ENCODE results near the gene VPS13D. TPM values are rescaled to one million over a fixed set of nuclear protein-coding genes. Genes with fewer than 3 reads are reported as not detected.

The VPS13D gene
- total RNA-seq, 1 experiment from 2014 or later = 31.6 TPM

GRCh38 chr1:12397462-12398450 is 167.9 kb downstream of the VPS13D start:
- H3K4me1 ChIP-seq (ENCODE audit: control insufficient read depth in 1 of 2, insufficient read depth in 2 of 2, low read length in 2 of 2) = no peaks in the 10 kb centered on the region
- CTCF ChIA-PET = no interaction called here

More at GRCh38 chr1:12397462-12398450, 167.9 kb downstream of the VPS13D start:
- Histone ChIP-seq H3K36me3 (ENCODE audit: control insufficient read depth in 1 of 2, insufficient read depth in 2 of 2, low read length in 2 of 2) (no peaks in the 10 kb centered on the region; a peak in 1 of 4 replicates), H3K27me3 (ENCODE audit: insufficient read depth, low read length) (no peaks in the 10 kb centered on the region), H3K4me2 (ENCODE audit: low read length) (no peak overlapping the region), H3K9me2 (ENCODE audit: insufficient read depth) (no peaks in the 10 kb centered on the region), H2AFZ (ENCODE audit: low read depth, low read length, poor library complexity, severe bottlenecking) (no peak overlapping the region), H3K27ac (ENCODE audit: low read depth, low read length) (no peak overlapping the region), H3K79me2 (ENCODE audit: insufficient read depth, low read length) (no peaks in the 10 kb centered on the region), H4K20me1 (ENCODE audit: insufficient read depth) (no peaks in the 10 kb centered on the region), H3K4me3 (replicated peaks in 1 of 2; ENCODE audit: low read depth in 1 of 2, low read length in 2 of 2) (no peak overlapping the region), H3K9ac (ENCODE audit: low read length) (no peak overlapping the region), H3K9me3 (ENCODE audit: control insufficient read depth in 1 of 2, insufficient read depth in 1 of 2, low read depth in 1 of 2, low read length in 2 of 2) (no peaks in the 10 kb centered on the region)
- RAD21 ChIA-PET (ENCODE audit: low non-redundant PET in 1 of 2, low total read pairs in 2 of 2, uncharacterized antibody in 2 of 2, unreplicated experiment in 2 of 2) = no interaction called here
- TF ChIP-seq MAX (IDR thresholded peaks at IDR 0.05) (no peak), CTCF (IDR thresholded peaks at IDR 0.05 in 2 of 3, conservative IDR thresholded peaks at IDR 0.05 in 1 of 3; ENCODE audit: borderline replicate concordance in 1 of 3, insufficient read depth in 1 of 3, low read depth in 2 of 3, low read length in 2 of 3) (no peak), ZBTB33 (IDR thresholded peaks at IDR 0.05; ENCODE audit: extremely low read depth, insufficient replicate concordance, low read length) (no peak), RAD21 (IDR thresholded peaks at IDR 0.05; ENCODE audit: low read depth) (no peak), SIN3A (IDR thresholded peaks at IDR 0.05; ENCODE audit: low read depth) (no peak), CEBPB (IDR thresholded peaks at IDR 0.05; ENCODE audit: low read depth) (no peak), FOSL1 (IDR thresholded peaks at IDR 0.05; ENCODE audit: low read depth) (no peak), CBX3 (IDR thresholded peaks at IDR 0.05; ENCODE audit: low read depth) (no peak), POLR2A (IDR thresholded peaks at IDR 0.05; ENCODE audit: borderline replicate concordance, extremely low read depth, insufficient read depth, insufficient read length) (no peak), SP1 (IDR thresholded peaks at IDR 0.05; ENCODE audit: low read depth) (no peak), EZH2phosphoT487 (IDR thresholded peaks at IDR 0.05; ENCODE audit: borderline replicate concordance) (no peak), SRF (IDR thresholded peaks at IDR 0.05; ENCODE audit: low read depth) (no peak), EZH2 (IDR thresholded peaks at IDR 0.05) (no peak), JUND (IDR thresholded peaks at IDR 0.05) (no peak), ZFX (IDR thresholded peaks at IDR 0.05) (no peak), TCF7L2 (IDR thresholded peaks at IDR 0.05; ENCODE audit: borderline replicate concordance, extremely low read depth, insufficient read depth, insufficient read length) (no peak), POLR2AphosphoS5 (IDR thresholded peaks at IDR 0.05; ENCODE audit: low read depth, low read length) (no peak), ZNF274 (IDR thresholded peaks at IDR 0.05; ENCODE audit: low read depth, low read length) (no peak)
- TF ChIP-seq, protein P1, sequence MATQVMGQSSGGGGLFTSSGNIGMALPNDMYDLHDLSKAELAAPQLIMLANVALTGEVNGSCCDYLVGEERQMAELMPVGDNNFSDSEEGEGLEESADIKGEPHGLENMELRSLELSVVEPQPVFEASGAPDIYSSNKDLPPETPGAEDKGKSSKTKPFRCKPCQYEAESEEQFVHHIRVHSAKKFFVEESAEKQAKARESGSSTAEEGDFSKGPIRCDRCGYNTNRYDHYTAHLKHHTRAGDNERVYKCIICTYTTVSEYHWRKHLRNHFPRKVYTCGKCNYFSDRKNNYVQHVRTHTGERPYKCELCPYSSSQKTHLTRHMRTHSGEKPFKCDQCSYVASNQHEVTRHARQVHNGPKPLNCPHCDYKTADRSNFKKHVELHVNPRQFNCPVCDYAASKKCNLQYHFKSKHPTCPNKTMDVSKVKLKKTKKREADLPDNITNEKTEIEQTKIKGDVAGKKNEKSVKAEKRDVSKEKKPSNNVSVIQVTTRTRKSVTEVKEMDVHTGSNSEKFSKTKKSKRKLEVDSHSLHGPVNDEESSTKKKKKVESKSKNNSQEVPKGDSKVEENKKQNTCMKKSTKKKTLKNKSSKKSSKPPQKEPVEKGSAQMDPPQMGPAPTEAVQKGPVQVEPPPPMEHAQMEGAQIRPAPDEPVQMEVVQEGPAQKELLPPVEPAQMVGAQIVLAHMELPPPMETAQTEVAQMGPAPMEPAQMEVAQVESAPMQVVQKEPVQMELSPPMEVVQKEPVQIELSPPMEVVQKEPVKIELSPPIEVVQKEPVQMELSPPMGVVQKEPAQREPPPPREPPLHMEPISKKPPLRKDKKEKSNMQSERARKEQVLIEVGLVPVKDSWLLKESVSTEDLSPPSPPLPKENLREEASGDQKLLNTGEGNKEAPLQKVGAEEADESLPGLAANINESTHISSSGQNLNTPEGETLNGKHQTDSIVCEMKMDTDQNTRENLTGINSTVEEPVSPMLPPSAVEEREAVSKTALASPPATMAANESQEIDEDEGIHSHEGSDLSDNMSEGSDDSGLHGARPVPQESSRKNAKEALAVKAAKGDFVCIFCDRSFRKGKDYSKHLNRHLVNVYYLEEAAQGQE (IDR thresholded peaks at IDR 0.05; ENCODE audit: low read depth) = no peak
- TF ChIP-seq, protein P2, sequence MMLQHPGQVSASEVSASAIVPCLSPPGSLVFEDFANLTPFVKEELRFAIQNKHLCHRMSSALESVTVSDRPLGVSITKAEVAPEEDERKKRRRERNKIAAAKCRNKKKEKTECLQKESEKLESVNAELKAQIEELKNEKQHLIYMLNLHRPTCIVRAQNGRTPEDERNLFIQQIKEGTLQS (IDR thresholded peaks at IDR 0.05) = no peak
- DNase-seq (ENCODE audit: low read depth, low spot score) (no peak), ATAC-seq (no peak)
- no TSS peak for BruUV-seq (replicated peaks)
- intact Hi-C loops (cut with micrococcal nuclease) = no loop called here
- POLR2A ChIA-PET = no interaction called here

All from HCT116 (cell line).